ENCODE measurements around the gene ZFAND2A. TPM values are rescaled to one million over a fixed set of nuclear protein-coding genes. Genes with fewer than 3 reads are reported as not detected.

Gene ZFAND2A, protein sequence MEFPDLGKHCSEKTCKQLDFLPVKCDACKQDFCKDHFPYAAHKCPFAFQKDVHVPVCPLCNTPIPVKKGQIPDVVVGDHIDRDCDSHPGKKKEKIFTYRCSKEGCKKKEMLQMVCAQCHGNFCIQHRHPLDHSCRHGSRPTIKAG
- total RNA-seq = 27.8 and 62.2 TPM in 2 replicates

GRCh38 chr7:1159891-1160669 is at the start of gene ZFAND2A:
TSS of gene ZFAND2A (minus strand) at chr7:1160196. CDS start at chr7:1158212, 1,984 bp downstream.

Other genes with a start within 250 kb of the ZFAND2A start
- gene ADAP1, start 205.5 kb downstream of the ZFAND2A start, total RNA-seq = 9.9 and 43.6 TPM in 2 replicates
- gene COX19, start 184.6 kb downstream of the ZFAND2A start, total RNA-seq = 15.7 and 25.7 TPM in 2 replicates
- 0.21 and 0.34 TPM in 2 replicates for gene CYP2W1, start 177.0 kb downstream of the ZFAND2A start, total RNA-seq
- 0.68 and 1.2 TPM in 2 replicates for gene GPR146, start 115.7 kb downstream of the ZFAND2A start, total RNA-seq
- under 0.01 and 0.21 TPM in 2 replicates for gene GPER1, start 72.1 kb downstream of the ZFAND2A start, total RNA-seq
- gene UNCX, start 72.7 kb upstream of the ZFAND2A start, total RNA-seq = not detected in 2 replicates

Data from nasal cavity respiratory epithelium epithelial cell of viscerocranial mucosa (primary cell).